Loucy (cell line): Measurements from ENCODE around the gene BTK.

Source experiments
- EZH2phosphoT487 ChIP-seq: fragments of 200-600 bp; IDR thresholded peaks from 2 replicates; pipeline ENCODE4 v1.6.1; 2018; ENCODE audit warnings: antibody characterized with exemption, mild to moderate bottlenecking, moderate library complexity, borderline replicate concordance
- TF ChIP-seq, protein P1 (sequence below): fragments of 200-600 bp; sonication (generic); conservative IDR thresholded peaks from 2 replicates; pipeline ENCODE4 v1.5.1; 2014; ENCODE audit warnings: mild to moderate bottlenecking, antibody characterized with exemption, low read length

DNA sequence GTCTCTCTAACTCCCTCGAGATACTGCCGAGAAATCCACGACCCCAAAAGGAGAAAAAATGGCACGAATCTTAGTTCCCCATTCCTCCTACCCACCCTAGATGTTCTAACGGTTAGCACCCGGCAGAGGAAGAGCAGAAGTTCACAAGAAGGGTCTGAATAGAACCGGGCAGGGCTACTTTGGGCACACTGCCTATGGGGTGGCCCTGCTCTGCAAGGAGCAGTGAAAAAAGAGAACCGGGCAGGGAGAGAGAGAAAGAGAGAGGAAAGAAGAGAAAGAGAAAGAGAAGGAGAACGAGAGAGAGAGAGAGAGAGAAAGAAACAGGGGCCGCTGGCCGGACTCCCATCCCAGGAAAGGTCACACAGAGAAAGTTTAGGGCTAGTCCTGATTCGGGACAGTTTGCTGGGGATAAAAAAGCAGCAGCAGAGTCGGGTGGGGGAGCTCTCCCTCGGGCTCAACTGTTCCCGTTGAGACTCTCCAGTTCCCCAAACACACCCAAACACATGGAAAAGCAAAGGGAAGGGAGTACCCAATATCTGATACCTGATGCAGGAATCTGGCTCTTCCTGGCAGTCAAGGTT lies 21.3 kb upstream of the BTK start:
- TF ChIP-seq, protein P1, sequence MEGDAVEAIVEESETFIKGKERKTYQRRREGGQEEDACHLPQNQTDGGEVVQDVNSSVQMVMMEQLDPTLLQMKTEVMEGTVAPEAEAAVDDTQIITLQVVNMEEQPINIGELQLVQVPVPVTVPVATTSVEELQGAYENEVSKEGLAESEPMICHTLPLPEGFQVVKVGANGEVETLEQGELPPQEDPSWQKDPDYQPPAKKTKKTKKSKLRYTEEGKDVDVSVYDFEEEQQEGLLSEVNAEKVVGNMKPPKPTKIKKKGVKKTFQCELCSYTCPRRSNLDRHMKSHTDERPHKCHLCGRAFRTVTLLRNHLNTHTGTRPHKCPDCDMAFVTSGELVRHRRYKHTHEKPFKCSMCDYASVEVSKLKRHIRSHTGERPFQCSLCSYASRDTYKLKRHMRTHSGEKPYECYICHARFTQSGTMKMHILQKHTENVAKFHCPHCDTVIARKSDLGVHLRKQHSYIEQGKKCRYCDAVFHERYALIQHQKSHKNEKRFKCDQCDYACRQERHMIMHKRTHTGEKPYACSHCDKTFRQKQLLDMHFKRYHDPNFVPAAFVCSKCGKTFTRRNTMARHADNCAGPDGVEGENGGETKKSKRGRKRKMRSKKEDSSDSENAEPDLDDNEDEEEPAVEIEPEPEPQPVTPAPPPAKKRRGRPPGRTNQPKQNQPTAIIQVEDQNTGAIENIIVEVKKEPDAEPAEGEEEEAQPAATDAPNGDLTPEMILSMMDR = no peak
- no peak for TF ChIP-seq EZH2phosphoT487
